VCaP (cell line): Measurements from ENCODE around the gene CCT4.
"Not testable (repeated sequence)": the region's sequence is repeated elsewhere in the genome, so short reads cannot be mapped to it uniquely, and the experiment has no call there.

Experiments used
- H3K27ac ChIP-seq: fragments of 450-650 bp; 2 replicates; pipeline ENCODE4 v1.5.1; 2017
- CTCF ChIP-seq: fragments of 450-650 bp; conservative IDR thresholded peaks from 2 replicates; pipeline ENCODE4 v1.5.1; 2017; ENCODE audit warnings: mild to moderate bottlenecking, moderate library complexity

The CCT4 gene

GRCh38 chr2:61900281-61900680, 11.8 kb upstream of the CCT4 start:
- no peak overlapping the region for H3K27ac ChIP-seq
- no peak for TF ChIP-seq CTCF

GRCh38 chr2:61898810-61899209, 10.4 kb upstream of the CCT4 start:
- TF ChIP-seq CTCF = peak; percentile 82
- H3K27ac ChIP-seq = no peak overlapping the region

GRCh38 chr2:61887717-61888266, 664 bp downstream of the CCT4 start:
- TF ChIP-seq CTCF = no peak

GRCh38 chr2:61885896-61886603, 2.4 kb downstream of the CCT4 start:
- no peak overlapping the region; the same call in 1 of the 2 replicates for H3K27ac ChIP-seq
- no peak for TF ChIP-seq CTCF

More at GRCh38 chr2:61887717-61888266, 664 bp downstream of the CCT4 start:
- peak overlapping the region; percentile 91 for H3K27ac ChIP-seq

GRCh38 chr2:61882850-61883249, 5.6 kb downstream of the CCT4 start:
- H3K27ac ChIP-seq = no peak overlapping the region
- no peak for TF ChIP-seq CTCF

- H3K27ac ChIP-seq = not testable (repeated sequence)
These were observed 9.1 kb downstream of the CCT4 start for GRCh38 chr2:61879351-61879750.

GRCh38 chr2:61878761-61879160, 9.7 kb downstream of the CCT4 start:
- no peak overlapping the region for H3K27ac ChIP-seq
- no peak for TF ChIP-seq CTCF

- no peak overlapping the region for H3K27ac ChIP-seq
- no peak for TF ChIP-seq CTCF
These were observed 10.7 kb downstream of the CCT4 start for GRCh38 chr2:61877571-61878245.
